ENCODE results near the gene WNK1.

Gene WNK1

DNA sequence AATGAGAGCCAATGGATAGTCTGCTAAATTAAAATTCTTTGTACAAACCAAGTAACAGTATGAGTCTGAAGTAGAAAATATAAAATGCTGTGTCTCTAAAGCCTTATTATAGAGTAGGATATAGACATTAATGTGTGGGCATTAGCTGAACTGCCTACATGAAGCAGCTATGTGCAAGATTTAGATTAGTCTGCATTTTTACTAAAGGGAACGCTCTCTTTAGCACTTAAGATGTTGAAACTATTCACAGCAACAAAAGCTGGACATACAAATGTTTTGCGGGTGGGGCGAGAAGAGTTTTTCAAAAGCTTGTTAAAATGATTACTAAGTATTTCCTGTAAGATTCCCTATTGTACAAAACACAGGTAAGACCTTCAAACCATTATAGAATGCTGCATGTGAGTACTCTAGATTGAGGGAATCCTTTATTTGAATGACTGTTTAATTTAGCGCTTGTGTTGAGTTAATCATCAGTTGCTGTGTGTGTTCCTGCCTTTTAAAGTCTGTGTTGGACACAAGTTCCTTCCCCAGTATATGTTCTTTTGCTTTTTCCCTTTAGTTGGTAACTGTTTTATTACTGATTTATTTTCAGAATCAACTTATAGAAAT, 110.0 kb downstream of the WNK1 start:
- no peak for DNase-seq (ENCODE audit: low read depth in 3 of 3)

DNA sequence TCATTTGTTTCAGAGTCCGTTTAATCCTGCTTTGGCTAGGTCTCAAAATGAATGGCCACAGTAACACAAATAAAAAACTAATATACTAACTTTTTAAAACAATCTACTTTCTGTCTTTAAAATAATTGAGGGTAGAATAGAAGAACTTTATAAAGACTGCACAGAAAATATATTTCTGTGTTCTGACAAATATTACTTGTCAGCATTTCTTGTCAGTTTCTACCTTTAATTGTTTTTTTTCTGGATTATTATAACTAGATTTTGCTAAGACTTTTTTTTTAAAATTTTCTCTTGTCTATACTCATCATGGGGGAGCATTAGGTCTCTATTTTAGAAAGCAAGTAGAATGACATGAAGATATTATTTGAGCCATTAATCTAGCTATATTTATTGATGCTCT, 110.9 kb downstream of the WNK1 start:
- DNase-seq (ENCODE audit: low read depth in 3 of 3), result no peak

DNA sequence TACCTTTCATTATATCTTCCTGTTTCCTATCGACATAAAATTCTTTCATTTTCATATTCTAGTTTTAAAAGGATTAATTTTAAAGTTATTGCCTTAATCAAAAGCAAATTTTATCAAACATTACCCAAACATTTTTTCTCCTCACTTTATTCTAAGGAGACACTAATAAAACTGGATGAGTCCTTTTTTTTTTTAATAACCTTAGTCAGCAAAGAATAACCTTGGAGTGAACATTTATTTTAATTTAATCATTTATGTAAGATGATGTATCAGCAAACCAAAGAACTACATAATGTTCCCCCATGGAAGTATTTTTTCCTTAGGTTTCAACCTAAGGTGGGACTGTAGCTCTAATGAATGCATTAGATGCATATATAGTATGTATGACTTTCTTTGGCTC, 113.2 kb downstream of the WNK1 start:
- DNase-seq (ENCODE audit: low read depth in 3 of 3), result no peak

DNA sequence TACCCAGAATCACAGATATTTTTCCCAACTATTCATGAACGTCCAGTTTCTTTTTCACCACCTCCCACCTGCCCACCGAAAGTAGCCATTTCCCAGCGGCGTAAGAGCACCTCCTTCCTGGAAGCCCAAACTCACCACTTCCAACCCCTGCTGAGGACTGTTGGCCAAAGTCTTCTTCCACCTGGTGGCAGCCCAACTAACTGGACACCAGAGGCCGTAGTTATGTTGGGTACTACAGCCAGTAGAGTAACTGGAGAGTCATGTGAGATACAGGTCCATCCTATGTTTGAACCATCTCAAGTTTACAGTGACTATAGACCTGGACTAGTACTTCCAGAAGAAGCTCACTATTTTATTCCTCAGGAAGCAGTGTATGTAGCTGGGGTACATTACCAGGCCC, 115.5 kb downstream of the WNK1 start:
- no peak for DNase-seq (ENCODE audit: low read depth in 3 of 3)

GRCh38 chr12:868722-869121, 116.3 kb downstream of the WNK1 start:
- DNase-seq (ENCODE audit: low read depth in 3 of 3), result no peak

DNA sequence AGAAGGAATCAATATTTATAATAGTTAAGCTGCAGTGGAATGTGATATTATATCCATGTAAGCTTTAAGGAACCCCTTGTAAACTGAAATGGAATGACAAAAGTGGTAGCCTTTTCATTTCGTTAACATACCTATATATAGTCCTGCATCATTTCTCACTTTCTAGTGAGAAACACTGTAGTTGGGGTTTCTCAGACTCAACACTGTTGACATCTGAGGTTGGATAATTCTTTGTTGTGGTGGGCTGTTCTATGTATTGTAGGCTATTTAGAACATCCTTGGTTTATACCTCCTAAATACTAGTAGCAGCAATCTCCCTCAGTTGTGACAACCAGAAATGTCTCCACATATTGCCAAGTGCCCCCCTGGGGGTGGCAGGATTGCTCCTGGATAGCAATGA, 118.0 kb downstream of the WNK1 start:
- no peak for DNase-seq (ENCODE audit: low read depth in 3 of 3)

DNA sequence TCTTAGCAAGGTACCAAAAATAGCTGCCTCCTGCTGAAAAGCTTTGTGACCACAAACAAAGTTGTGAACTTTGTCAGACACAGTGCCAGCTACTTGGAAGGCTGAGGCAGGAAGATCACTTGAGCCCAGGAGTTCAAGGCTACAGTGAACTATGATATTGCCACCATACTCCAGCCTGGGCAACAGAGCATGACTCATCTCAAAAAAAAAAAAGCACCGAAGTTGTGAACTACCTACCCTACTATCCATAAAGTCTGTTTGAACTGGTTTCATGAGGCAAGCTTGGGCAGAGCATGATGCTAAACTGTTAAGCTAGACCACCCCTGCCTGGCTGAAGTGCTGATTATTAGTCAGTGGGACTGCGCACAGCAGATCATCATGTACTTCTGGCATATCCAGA, 121.6 kb downstream of the WNK1 start:
- no peak for DNase-seq (ENCODE audit: low read depth in 3 of 3)

- DNase-seq (ENCODE audit: low read depth in 3 of 3), result no peak
Measured at GRCh38 chr12:879641-880040, 127.3 kb downstream of the WNK1 start.

- no peak for DNase-seq (ENCODE audit: low read depth in 3 of 3)
Measured at GRCh38 chr12:880656-881055, 128.3 kb downstream of the WNK1 start.

GRCh38 chr12:884746-885414, 132.5 kb downstream of the WNK1 start:
- DNase-seq (ENCODE audit: low read depth in 3 of 3), result no peak

GRCh38 chr12:885701-886100, 133.3 kb downstream of the WNK1 start:
- no peak for DNase-seq (ENCODE audit: low read depth in 3 of 3)

DNA sequence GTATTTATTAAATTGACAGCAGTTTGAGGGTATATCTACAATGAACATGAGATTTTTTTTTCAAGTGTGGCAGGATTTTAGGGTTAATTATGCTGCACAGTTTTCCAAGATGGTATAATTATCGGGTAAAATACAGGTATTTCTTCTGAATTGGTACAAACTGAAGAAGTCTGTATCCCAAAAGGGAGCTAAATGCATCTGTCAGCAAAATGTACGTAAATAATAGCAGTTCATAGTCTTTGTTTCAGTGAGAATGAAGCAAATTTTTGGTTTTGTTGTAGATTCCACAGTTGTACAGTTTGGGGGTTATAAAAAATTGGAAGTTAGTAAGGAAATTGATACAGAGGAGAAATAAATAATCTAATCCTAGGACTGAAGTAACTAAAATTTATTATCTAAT, 133.8 kb downstream of the WNK1 start:
- no peak for DNase-seq (ENCODE audit: low read depth in 3 of 3)

DNA sequence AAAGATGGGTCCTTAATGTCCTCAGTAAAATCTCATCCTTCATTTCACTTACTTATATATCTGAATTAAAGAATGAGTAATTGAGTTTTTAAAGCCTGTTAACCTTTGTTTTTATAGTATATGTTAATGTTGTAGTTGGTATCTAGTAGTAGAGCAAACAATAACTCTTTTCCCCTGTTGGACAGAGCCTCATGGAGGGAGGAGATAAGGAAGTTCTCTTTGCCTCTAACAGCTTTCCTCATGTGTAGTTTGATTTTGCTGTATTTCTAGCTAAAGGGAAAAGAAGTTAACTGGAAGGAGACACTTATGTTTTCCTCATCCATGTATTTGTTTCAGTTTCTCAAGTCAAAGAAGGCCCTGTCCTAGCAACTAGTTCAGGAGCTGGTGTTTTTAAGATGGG, 141.8 kb downstream of the WNK1 start:
- no peak for DNase-seq (ENCODE audit: low read depth in 3 of 3)

DNA sequence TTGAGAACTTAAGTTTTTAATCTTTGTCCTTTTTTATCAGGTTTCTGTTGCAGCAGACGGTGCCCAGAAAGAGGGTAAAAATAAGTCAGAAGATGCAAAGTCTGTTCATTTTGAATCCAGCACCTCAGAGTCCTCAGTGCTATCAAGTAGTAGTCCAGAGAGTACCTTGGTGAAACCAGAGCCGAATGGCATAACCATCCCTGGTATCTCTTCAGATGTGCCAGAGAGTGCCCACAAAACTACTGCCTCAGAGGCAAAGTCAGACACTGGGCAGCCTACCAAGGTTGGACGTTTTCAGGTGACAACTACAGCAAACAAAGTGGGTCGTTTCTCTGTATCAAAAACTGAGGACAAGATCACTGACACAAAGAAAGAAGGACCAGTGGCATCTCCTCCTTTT, 143.7 kb downstream of the WNK1 start:
- no peak for DNase-seq (ENCODE audit: low read depth in 3 of 3)

DNA sequence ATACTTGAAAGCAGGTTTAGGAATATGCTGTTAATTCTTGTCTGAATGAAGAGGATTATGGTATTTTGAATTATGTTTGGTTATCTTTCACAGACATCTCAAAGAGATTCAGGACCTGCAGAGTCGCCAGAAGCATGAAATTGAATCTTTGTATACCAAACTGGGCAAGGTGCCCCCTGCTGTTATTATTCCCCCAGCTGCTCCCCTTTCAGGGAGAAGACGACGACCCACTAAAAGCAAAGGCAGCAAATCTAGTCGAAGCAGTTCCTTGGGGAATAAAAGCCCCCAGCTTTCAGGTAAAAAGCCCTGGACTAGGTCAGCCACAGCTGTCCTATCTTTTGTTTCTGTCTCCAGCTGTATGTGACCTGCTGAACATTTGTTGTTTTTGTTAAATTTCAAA, 145.0 kb downstream of the WNK1 start:
- no peak for DNase-seq (ENCODE audit: low read depth in 3 of 3)

DNA sequence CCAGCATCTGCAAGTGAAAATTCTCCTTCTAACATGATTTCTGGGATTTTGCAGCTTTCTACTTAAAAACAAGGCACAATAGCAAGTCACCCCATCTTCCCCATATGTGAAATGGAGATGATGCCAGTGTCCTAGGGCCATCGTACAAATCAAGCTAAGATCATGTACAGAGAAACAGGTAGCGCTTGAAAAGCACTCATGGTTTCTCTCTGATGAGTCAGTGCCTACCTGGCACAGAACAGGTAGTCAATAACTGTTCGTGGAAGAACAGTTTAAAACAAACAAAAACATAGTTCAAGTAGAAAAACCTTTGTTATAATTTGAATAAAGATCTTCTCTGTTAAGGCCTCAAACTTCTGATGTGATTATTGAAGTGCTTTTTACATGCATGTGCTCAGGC, 150.2 kb downstream of the WNK1 start:
- no peak for DNase-seq (ENCODE audit: low read depth in 3 of 3)

GRCh38 chr12:903055-903454, 150.7 kb downstream of the WNK1 start:
- DNase-seq (ENCODE audit: low read depth in 3 of 3), result no peak

DNA sequence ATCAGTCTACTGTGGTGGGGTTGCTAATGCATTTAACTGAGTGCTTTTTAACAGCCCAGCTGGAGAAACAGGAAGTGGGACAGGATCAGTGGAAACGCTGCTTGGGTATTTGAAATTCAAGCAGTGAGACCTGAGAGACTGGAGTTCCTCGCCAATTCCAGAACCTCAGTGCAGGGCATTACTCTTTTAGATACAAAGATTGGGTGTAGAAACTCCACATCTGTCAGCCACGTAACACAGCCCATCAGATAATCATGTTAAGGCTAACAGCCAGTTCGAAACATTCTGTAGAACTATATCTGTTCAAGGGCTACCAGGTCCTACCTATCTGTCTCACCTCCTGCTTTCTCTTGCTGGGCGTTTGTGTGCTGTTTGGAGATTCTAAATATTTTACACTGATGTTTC, 151.6 kb downstream of the WNK1 start:
- DNase-seq (ENCODE audit: low read depth in 3 of 3), result no peak

DNA sequence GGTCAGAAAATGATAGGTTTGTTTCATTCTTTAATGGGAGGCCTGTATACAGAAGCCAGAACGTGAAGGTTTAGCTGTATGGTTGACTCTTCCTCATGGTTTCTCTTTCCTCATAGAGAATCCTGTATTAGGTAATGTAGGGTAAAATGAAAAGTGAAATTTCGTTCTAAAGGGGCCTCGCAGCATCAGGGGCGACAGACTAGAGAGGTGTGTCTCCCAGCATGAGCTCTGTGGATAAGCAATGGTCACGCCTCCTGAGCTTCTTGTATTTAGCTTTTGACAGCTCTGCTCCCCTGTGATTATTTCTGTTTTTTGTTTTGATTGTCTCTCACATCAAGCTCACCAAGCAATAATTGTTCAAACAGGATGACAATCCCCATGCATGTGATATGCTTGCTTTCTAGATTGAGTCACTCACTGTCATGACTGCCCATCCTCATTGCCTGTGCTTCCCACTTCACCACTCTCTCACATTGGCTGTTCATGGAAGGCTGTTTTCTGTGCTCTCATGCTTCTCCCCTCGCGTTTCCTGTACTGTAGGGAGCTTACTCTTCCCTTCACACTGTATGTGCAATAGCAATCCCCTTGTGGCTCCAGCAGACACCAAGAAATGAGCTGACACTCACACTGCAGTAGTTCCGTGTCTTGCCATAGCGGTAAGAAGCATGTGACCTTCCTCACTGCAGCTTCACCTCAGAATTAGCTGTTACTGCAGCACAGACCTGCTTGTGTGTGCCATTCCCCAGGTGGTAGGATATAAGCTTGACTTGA, 153.1 kb downstream of the WNK1 start:
- no peak for DNase-seq (ENCODE audit: low read depth in 3 of 3)

GRCh38 chr12:906062-906585, 153.7 kb downstream of the WNK1 start:
- no peak for DNase-seq (ENCODE audit: low read depth in 3 of 3)

DNA sequence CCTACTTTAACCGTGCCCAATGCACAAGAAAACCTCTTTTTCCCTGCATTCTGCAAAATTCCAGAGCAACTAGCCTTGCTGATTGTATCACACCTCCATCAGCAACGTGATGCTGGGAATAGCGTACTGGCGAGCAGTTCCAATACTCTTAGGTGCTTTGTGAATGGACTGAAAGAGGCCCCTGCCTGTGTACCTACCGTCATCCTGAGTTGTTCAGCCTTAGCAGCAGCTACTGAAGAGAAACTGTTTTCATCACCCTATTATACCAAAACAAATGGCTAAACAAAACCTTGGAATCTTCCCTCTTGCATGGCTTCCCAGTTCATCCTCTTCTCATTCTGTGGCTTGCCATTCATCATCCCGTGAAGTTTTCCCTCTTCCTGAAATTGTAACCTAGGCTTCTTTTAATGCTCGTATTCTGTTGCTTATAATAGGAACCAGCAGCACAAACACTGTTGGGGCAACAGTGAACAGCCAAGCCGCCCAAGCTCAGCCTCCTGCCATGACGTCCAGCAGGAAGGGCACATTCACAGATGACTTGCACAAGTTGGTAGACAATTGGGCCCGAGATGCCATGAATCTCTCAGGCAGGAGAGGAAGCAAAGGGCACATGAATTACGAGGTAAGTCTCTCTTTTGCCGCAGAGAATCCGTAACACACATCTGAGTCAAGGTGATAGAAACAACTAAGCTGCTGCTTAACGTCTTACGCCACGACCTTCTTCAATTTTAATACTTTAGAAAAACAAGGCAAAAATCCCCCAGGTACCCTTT, 155.2 kb downstream of the WNK1 start:
- no peak for DNase-seq (ENCODE audit: low read depth in 3 of 3)

DNA sequence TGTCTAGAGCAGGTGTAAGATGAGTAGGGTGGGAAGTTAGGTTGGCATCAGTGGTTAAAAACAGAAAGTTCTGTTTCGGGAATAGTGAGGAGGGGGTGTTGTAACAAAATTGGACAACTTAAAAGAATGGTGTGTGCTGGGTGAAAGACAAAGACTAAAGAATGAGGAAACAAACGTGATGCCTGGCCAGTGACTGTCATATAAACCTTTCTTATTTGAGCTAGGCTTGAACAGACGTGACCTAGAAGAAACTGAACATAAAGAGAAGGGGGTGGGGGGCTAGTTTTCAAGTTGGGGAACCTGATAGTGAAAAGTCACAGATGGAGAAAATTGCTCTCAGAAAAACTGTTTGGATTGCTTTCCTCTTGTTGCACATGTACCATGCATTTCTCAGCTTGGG, 157.5 kb downstream of the WNK1 start:
- no peak for DNase-seq (ENCODE audit: low read depth in 3 of 3)
